CD4-positive, alpha-beta T cell treated with Interleukin-12 subunit alpha and Interleukin-12 subunit beta, for 1 hour (primary cell): ENCODE measurements around the gene EPDR1.

Experiments used
- DNase-seq: peaks from one replicate; pipeline ENCODE4 v3.0.0-alpha.2; 2020

EPDR1 gene

DNA sequence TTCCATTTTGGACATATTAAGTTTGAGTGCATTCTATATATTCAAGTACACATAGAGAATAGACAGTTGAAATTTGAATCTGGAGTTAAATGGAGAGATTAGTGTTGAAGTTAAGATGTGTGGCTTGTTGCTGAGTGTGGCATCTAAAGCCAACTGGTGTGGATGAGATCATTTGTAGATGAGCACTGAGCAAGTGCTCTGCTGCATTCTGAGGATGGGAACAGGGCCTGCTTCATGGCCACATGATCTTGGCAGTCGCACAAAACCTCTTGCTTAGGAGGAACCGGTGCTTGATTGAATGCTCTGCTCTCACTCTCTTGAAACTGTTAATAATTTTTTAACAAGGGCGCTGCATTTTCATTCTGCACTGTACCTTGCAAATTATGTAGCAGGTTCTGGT lies 62.0 kb downstream of the EPDR1 start:
- DNase-seq: no peak

DNA sequence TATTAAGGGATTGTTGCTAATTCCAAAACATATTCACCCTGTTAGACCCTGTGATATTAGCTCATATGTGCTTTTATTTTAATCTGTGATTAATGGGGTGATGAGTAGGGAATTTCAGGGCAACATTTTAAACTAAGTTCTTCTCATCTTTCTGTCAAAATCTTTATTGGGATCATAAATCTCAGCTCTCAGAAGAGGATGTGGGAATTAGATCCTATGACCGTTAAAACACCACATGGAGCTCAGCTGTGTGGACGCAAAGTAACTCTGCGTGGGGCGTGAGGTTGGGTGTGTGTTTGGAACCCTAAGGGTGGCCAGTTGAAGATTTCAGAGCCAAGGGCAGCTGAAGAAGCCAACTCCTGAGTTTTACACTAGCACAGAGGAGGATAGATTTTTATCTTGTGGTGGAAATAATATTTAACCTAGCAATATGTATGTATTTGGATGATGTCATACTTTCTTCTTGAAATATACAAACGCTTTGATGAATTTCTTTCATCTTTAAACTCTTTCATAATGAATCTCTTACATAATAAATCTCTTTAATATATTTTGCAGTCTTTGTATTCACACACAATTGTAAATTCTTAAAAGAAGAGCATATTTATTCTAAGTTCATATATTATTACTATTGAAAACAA lies 64.4 kb downstream of the EPDR1 start:
- DNase-seq: no peak

DNA sequence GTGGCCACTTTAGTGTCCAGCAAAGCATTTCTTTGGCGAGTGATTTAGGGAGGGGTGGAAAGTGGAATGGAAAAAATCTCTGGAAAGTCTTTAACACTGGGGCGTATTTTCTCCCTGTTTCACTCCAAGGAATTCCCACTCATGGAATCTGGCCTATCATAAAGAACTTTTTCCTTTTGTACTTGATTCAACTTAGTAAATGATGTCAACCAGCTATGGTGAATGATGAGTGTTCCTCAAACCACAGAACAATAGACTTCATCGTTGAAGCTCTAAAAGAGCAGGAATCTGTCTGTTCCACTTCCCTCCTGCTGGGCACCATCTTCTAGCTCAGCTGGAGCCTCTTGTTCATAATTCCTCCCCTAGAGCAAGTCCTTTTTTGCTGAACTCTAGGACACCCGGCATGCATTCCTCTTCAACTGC lies 66.5 kb downstream of the EPDR1 start:
- no peak for DNase-seq

DNA sequence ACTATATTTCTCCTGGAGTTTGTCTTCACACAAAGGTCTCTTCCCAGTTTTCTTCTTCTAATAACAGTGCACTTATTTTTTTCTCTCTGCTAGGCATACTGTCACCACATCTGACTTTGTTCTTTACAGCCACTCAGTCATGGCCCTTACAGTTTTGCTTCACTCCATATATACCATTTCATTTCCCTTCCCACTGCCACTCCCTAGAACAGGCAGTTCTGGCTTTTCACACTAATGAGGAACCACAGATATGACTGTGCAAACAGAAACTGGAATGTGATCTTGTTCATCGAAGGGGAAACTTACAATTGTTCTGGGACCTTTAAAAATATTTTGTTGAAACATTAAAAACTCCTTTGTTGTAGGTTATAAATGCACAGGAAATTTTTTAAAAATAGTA lies 67.3 kb downstream of the EPDR1 start:
- no peak for DNase-seq

DNA sequence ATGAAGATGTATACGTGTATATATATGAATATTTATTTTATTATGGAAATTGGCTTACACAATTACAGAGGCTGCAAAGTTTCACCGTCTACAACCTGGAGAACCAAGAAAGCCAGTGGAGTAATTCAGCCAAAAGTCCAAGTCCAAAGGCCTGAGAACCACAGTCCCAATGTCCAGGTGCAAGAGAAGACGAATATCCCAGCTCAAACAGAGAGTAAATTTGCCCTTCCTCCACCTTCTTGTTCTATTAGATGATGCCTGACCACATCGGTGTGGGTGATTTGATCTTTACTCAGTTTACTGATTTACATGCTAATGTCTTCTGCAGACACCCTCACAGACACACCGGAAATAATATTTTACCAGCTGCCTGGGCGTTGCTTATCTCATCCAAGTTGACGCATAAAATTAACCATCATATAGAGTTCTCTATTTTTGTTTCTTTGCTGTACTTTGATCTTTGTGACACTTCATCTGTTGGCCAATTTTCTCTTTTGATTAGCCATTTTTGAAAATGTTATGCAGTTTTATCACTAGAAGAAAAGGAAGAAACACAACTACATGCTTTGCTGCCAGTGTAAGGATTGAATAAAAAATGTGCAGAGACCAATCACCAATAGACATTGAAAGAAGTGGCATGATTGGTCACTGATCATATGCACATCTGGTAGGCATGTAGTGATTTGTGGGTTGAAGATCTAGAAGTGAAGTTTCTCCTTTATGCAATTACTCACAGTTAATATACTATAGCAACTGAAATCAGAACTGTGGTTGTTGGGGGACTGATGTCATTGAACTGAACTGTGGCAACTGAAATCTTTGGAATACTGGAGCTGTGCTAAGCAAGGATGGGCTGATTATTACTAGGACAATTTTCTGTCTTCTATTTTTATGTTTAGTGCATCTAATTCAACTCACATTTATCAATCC lies 68.5 kb downstream of the EPDR1 start:
- DNase-seq: no peak

DNA sequence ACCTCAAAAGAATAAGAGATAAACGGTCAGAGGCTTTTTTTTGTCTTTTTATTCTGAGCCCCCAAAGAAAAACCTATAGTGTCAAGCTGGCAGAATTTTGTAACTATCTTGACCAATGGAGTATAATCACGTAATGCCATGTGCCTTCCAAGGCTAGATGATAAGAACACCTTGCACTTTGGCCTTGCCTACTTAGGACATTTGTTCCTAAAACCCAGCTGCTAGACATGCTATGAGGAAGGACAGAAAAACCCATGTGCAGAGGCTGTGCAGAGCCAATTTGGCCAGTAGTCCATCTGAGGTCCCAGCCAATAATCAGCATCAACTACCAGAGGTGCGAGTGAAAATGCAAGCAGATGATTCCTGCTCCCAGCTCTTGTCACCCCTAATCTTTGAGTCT lies 69.9 kb downstream of the EPDR1 start:
- no peak for DNase-seq

DNA sequence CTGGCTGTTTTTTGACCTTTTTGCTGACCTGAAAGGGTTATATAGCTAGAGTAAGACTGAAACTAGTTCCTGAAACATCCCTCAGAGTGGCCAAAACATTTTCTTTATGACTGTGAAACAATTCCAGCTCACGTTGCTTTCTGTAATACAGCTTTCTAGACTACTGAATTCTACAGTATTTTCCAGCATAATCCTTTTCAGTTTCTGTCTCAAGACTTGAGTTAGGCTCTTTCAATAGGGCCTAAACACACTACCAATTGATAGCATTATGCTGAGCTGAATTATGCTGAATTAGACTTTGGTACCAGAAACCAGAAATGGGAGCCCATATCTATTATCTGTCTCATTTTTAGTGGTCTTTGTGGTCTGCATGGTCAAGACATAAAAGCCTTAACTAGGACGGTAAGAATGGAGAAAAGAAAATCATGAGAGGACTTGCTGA lies 72.6 kb downstream of the EPDR1 start:
- no peak for DNase-seq

DNA sequence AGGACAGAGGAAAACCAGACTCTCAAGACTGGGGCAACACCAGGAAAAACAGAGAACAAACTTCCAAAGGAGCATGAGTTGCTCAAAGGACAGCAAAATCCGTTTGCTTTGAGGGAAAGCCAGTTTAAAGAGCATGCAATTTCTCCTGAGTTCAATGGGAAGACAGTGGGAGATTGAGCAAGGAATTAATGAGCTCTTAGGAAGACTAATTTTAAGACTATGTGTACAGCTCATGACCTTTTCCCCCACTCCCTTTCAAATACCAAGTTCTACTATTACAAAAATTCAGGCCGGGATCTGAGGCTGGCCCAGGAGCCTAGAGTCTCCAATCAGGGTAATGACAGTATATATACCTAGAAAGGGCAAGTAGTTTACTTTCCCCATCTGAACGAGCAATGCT lies 79.2 kb downstream of the EPDR1 start:
- DNase-seq: no peak

DNA sequence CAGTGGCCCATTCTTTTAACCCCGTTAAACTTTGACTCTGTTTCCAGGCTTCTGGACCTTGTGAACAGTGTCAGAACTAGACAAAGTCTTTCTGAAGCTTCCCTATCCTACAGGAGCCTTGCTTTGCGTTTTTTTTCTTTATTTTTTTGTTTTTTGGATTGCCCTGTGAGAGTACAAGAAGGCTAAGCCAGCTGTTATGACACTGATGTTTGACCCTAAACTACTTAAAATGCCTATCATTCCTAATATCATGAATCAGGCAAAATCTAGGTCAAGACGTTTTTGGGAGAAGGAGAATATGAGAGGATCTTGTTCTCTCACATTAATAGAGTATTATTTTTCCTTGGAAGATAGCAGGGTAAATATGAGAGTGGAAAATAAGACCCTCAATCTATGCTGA lies 79.8 kb downstream of the EPDR1 start:
- DNase-seq: no peak
